Stimulated activated CD4-positive, alpha-beta T cell treated with anti-CD3 and anti-CD28 coated beads, Interleukin-2, amount 100 ng/mL, for 4 hours (primary cell): ENCODE results near the gene TIMP3.

Experiments
- DNase-seq: peaks from one replicate; pipeline ENCODE4 v3.0.0-alpha.2; 2020; ENCODE audit warnings: low read depth

TIMP3 gene

DNA sequence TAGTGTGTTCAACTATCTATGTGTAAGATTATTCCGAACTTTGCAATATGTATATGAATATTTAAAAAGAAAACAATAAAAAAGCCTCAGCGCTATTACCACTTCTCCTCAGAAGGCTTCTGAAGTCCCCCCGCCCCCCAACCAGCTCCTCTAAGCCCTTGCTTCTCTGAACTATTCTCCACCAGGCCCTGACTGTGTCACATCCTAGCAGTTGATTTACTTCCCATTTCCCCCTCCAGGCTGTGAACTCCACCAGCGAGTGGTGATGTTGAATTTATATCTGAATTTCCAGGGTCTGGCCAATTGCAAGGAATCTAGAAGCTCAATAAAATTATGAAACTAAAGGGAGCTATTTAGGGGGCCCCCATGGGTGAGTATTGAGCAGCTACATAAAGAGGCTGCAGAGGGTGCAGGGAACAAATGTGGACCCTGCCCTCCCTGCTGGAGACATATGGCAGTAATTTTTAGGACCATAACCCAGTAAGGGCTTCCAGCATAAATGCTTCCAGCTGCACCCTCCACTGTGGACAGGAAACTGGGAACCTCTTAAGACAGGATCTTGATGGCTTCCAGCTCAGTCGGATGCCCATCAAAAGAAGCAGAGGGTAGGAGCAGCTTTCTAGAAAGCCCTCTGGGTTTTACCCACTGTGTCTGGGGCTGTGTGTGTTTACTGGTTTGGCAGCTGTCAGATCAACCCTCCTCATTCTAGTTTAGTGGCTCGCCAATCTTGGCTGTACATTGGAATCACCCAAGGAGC is 81.4 kb downstream of the TIMP3 start:
- no peak for DNase-seq

DNA sequence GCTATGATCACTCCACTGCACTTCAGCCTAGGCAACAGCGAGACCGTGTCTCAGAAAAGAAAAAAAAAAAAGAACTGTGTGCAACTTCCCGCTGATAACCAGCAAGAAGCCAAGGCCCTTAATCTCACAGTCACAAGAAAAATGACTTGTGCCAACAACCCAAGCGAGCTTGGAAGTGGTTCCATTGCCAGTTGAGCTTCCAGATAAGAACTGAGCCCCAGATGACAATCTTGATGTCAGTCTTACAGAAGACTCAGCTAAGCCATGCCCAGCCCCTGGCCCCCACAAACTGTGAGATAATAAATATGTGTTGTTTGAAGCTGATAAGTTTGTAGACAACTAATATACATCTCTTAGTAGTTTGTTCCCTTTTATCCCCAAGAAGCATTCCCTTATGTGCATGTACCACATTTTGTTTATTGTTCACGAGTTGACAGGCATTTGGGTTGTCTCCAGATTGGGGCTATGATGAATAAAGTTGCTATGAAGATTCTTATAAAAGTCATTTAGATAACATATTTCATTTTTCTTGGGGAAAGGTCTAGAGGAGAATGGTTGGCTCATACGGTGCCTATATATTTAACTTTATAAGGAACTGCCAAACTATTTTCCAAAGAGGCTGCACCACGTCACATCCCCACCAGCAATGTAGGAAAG is 85.9 kb downstream of the TIMP3 start:
- DNase-seq: no peak

DNA sequence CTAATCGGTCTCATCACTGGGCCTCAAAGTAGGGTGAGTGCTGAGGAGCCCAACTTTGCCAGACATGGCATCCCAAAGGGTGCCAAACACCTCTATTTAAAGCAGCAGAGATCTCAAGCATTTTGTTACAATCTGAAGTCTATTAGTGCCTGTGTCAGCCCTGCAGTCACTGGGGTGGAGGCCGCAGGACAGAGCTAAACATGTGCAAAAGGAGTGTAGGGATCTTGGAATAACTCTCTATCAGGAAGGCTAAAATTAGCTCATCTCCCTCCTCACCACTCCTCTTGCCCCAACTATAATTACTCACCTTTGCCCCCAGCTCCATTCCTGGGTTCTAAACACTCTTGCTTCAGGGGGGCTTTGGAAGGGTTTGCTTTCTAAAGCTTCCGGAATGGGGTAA is 87.5 kb downstream of the TIMP3 start:
- DNase-seq: no peak

DNA sequence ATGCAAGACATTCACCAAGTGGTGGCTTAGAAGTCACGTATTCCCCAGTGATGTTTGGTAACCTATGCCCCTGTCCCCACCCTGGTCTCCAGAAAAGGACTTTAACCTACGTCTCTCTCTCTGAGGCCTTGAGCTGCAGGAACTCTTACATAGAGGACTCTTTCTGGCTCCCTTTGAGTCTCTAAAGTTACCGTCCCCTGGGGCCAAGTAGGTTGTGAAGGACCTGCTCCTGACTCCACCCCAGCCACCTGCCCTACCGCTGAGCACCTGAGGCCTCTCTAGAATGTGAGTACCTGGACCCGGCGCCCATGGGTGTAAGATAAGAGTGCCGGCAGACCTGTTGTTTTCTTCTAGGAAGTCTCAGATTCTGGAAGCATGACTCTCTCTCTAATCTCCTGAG is 95.4 kb downstream of the TIMP3 start:
- no peak for DNase-seq

DNA sequence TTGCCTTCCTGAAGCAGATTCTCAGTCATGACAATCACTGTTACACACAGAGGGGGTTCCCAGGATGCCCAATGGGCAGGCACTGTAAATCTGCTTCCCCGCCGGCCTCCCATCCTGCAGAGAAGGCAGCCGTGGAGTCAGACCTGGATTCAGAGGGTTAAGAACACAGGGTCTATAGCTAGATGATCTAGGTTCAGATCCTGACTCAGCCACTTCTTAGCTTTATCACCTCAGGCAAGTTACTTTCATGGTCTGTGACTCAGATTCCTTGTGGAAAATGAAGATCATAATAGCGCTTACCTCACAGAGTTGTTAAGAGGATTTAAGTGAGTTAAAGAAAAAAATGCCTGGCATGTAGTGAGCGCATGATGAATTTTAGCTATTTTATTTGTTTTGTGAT is 95.9 kb downstream of the TIMP3 start:
- no peak for DNase-seq

DNA sequence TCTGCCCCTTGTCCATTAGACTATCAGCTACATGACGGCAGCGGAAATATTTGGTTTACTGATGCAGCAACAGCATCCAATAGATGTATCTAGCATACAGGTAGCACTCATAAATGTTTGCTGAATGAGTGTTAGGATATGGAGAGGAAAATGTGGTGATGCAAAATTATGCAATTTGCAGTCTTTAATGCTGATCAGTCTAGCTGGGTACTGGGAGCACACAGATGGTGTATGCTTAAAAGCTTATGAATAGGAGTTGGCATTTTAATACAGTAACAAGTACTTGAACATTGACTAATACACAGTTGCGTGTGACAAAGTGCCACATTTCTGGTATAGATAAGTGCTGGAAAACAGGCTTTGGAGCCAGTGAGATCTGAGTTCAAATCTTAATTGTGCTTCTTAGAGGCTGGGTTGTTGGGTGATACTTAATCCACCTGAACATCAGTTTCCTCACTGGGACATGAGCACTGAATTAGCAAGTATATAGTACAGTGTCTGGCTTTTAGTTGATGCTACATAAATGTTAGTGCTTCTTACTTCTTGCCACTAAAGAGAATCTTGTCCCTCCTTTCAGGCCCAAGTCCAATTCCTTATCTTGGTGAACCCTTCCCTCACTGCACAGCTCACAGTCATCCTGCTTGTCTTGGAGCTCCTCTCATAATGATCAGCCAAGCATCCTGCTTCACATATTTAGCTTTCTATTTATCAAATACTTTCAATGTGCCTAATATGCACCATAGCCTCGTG is 99.6 kb downstream of the TIMP3 start:
- no peak for DNase-seq

DNA sequence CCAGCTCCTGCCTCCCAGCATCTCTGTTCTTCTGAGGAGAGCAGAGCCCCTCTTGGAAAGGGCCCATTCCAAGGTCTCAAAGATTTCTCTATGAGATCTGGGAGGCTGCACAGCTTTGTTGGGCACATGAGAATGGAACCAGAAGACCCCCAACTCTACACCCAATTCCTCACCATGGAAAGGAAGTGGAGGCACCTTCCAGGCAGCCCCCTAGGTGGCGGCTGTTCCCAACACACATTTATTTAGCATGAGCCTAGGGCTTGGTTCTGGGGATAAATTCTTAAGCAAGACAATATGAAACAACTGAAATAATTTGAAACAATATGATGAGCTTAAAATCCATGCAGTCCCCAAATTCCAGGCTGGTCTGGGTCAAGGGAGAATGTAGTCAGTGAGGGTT is 100.4 kb downstream of the TIMP3 start:
- DNase-seq: no peak

DNA sequence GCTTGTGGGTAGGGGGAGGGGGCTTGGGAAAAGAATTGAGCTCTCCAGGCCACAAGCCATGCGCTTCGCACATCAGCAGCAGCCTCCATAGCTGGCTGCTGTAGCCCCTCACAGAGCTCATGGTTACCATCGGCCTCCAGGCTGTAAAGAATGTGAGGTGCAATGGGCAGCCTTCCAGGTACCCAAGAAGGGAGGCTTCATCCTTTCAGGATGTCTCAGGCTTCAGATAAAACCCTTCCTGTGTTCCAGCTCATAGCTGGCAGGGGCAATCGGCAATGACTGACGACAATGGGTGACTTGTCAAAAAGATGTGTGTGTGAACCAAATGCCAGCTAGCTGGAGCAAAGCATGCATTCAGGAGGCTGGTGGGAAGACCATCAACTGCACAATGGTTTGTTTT is 102.0 kb downstream of the TIMP3 start:
- DNase-seq: no peak

DNA sequence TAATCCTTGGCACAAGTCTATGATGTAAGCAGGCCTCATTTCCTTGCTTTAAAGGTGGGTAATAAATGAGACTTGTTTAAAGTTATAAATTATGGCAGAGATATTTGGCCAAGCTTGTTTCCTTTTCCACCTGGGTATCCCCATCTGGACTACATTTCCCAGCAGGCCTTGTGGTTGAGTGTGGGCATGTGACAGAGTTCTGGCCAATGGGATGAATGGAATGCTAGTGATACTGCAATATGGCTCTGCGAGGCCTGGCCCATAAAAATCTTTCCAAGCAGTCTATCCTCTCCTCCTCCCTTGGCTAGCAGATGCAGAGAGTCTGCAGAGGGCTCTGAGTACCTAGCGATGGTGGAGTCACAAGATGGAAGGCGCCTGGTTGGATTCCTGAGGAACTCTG is 102.5 kb downstream of the TIMP3 start:
- DNase-seq: no peak

DNA sequence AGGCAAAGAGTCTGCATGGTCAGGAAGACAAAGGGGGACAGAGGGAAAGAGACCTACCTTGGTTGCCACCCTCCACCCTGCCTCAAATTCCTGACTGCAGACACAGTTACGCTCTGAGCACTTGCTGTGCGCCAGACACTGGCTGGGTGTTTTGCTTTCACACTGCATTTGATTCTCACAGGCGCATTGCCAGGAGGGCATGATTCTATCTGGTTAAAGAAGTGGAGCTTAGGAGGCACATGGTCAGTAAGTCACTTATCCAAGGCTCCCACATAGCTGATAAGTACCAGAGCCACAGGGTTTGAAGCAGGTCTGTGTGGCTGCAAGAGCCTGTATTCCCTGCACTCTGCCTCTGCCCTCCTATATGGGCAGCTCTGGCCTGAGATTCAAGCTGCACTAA is 103.9 kb downstream of the TIMP3 start:
- DNase-seq: no peak

DNA sequence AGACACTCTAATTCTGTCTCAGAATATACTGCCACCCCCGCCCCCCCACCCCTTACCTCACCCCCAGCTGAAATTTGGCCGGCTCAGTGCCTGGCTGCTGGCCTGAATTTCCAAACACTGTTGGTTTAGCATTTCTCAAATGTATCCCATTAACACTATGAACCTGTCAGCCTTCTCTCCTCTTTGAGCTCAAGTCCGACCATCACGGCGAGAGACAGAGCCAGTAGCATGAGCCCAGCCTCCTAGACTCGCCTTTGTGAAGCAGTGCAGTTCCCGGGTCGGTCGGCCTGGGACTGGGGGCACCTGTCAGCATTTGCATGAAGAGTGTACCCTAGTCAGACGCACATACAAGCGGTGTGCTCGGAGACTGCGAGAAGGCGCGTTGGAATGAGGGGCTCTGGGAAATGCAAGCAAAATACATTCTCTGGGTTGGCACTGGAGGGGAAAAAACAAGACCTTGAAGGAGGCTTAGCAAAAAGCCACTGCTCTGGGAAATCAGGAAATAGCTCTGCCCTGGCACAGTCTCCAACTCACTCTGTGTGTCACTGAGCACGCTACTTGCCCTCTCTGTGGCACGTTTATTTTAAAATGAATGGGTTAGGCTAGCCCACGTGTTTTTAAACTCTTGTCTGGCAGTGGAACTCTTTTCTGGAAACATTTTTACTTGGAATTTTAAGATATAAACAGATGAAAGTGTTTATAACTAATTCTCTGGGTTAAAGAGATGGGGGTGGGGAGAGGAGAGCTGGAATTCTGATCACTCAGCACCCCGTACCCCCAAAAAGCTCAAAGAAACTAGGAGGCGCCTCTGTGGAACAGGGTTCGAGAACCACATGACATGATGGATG is 108.3 kb downstream of the TIMP3 start:
- DNase-seq: no peak

DNA sequence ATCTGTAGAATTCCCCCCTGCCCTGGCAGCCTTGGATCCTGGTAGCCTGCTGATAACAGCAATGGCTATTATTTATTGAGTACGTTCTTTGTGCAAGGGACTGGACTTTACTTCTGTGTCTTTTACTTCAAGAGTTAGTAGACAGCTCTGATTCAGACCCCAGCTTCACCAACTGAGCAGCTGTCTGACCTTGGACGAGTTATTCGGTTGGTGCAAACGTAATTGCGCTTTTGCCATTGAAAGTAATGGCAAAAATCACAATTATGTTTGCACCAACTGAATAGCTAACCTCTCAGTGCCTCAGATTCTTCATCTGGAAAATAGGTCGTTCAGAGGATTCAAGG is 108.9 kb downstream of the TIMP3 start:
- no peak for DNase-seq

DNA sequence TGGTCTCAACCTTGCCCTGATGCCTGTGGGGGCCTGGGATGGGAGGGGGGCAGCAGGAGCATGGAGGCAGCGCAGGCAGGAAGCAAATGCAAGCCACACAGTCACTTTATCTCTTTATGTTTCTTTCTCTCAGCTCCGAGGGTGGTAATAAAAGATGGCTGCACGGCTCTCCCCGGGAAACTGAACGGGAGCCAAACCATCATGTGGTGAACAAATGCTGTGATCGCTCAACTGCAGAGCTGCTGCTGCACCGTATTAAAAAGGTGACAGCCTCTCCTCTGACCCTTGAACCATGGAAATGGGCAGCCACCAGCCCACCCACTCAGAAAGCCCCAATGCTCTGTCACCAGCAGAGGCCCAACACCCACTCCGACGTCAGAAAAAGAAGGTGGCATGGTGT is 110.0 kb downstream of the TIMP3 start:
- DNase-seq: no peak
